ENCODE measurements around the gene MYH11.

DNA sequence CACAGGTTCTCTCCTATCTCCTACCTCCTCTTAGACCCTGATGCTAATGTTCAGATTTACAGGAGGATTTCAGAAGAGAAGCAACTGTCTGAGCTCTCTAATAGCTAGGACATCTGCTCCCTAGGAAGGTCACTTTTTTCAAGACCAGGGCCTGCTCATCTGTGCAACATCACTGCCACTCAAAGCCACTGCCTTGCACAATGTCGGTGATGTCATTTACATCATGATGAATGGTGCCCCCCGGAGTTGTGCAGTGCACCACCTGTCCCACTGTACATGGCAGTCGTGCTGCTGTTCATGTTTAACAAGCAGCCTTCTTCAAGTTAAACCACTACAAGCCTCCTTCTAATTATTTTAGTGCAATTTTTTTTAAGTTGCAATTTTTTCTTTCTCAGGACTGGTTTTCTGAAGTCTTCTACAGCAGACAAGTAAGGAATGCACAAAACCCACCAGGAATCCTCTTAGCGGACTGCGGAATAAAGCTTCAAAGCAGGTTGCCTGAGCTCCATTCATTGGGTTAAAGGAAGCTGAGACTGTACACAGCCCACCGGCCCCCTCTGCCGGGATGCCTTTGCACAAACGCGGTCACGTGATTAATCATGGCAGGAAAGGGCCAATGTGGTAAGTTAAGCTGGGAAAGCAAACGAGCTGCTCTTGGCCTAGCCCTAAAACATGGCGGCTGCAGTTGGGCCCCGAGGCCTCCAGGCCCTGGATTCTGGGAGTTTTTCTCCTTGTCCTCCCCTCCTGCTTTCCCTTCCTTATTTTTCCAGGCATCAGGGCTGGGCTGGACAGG is 74.1 kb downstream of the MYH11 start:
- TF ChIP-seq, protein P1, sequence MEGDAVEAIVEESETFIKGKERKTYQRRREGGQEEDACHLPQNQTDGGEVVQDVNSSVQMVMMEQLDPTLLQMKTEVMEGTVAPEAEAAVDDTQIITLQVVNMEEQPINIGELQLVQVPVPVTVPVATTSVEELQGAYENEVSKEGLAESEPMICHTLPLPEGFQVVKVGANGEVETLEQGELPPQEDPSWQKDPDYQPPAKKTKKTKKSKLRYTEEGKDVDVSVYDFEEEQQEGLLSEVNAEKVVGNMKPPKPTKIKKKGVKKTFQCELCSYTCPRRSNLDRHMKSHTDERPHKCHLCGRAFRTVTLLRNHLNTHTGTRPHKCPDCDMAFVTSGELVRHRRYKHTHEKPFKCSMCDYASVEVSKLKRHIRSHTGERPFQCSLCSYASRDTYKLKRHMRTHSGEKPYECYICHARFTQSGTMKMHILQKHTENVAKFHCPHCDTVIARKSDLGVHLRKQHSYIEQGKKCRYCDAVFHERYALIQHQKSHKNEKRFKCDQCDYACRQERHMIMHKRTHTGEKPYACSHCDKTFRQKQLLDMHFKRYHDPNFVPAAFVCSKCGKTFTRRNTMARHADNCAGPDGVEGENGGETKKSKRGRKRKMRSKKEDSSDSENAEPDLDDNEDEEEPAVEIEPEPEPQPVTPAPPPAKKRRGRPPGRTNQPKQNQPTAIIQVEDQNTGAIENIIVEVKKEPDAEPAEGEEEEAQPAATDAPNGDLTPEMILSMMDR (IDR thresholded peaks at IDR 0.05), result no peak
- no peak for TF ChIP-seq POLR2A (IDR thresholded peaks at IDR 0.05)

Measured in lower leg skin (tissue), 3 donors.